Right forelimb (tissue), 1 donor: Measurements from ENCODE around the gene ROCK1.

Experiments used
- DNase-seq: peaks from one replicate; pipeline ENCODE4 v3.0.0-alpha.2; 2018

Gene ROCK1

DNA sequence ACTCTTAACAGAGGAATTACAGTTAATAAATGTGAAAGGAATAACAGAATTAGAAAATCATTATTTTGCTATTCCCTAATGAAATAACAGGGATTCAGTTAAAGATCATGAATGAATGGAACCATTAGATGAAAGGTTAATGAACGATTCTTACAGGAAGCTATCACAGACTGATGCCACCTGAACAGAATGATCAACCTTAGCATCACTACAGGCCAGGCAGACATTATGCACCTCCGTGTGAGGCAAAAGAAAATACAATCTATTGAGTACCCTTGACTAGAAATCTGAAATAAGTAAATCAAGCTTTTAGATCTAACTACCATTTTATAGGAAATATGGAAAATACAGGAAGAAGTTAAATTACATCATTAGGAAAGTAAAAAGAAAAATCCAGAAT is 10.4 kb downstream of the ROCK1 start:
- no peak for DNase-seq

GRCh38 chr18:21100678-21101077 is 10.9 kb downstream of the ROCK1 start:
- no peak for DNase-seq

- no peak for DNase-seq
Observed at GRCh38 chr18:21100146-21100545, 11.5 kb downstream of the ROCK1 start.

GRCh38 chr18:21099442-21099841 is 12.2 kb downstream of the ROCK1 start:
- no peak for DNase-seq

- DNase-seq, result no peak
Observed at GRCh38 chr18:21096760-21097159, 14.9 kb downstream of the ROCK1 start.

- DNase-seq, result no peak
Observed at GRCh38 chr18:21093133-21093532, 18.5 kb downstream of the ROCK1 start.

GRCh38 chr18:21090680-21091079 is 20.9 kb downstream of the ROCK1 start:
- no peak for DNase-seq

GRCh38 chr18:21085579-21086166 is 25.9 kb downstream of the ROCK1 start:
- DNase-seq, result no peak

DNA sequence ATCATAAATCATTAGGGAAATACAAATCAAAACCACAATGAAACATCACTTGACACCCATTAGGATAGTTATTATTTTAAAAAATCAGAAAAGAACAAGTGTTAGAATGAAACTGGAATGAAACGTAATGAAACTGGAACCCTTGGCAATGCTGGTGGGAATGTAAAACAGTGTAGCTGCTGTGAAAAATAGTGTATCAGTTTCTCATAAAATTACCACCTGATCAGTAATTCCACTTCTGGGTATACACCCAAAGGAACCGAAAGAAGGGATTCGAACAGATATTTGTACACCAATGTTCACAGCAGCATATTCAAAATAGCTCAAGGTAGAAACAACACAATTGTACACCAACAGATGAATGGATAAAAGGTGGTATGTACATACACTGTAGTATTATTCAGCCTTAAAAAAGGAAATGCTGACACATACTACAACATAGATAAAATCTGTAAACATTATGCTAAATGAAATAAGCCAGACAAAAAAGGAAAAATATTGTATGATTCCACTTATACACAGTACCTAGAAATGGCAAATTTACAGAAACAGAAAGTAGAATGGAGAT is 27.0 kb downstream of the ROCK1 start:
- no peak for DNase-seq

DNA sequence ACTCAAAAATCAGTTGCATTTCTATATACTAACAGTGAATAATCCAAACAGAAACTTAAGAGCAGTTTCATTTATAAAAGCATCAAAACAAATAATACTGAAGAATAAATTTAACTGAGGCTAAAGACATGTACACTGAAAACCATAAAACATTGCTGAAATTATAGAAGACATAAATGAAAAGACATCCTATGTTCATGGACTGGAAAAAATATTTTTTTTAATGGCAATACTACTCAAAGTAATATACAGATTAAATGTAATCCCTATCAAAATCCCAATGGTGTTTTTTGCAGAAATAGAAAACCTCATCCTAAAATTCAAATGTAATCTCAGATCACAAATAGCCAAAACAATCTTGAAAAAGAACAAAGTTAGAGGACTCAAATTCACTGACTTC is 28.6 kb downstream of the ROCK1 start:
- no peak for DNase-seq

- DNase-seq, result no peak
Observed at GRCh38 chr18:21081426-21081825, 30.2 kb downstream of the ROCK1 start.

DNA sequence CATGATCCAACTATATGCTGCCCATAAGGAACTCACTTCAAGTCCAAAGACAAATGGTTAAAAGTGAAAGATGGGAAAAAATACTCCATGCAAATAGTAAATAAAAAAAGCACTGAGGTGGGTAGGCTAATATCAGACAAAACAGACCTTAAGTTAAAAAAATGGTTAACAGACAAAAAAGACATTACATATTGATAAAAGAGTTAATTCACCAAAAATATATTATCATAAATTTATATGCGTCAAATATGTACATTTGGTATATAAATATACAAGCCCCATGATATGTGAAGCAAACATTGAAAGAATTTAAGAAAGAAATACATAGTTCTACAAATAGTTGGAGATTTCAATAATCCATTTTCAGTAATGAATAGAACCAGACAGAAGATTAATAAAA is 31.0 kb downstream of the ROCK1 start:
- DNase-seq, result no peak

GRCh38 chr18:21074336-21075323 is 37.0 kb downstream of the ROCK1 start:
- DNase-seq, result no peak

- no peak for DNase-seq
Observed at GRCh38 chr18:21073180-21073579, 38.4 kb downstream of the ROCK1 start.

DNA sequence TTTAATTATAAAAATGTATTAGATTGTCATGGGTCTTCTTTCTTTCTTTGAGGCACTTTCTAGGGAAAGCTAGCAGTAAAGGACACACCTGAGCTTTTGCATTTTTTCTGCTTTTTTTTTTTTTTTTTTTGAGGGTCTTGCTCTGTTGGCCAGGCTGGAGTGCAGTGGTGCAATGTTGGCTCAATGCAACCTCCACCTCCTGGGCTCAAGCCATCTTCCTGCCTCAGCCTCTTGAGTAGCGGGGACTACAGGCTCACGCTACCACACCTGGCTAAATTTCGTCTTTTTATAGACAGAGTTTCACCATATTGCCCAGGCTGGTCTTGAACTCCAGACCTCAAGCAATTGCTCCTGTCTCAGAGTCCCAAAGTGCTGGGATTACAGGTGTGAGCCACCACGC is 40.5 kb downstream of the ROCK1 start:
- no peak for DNase-seq

- DNase-seq, result no peak
Observed at GRCh38 chr18:21069468-21069867, 42.1 kb downstream of the ROCK1 start.

DNA sequence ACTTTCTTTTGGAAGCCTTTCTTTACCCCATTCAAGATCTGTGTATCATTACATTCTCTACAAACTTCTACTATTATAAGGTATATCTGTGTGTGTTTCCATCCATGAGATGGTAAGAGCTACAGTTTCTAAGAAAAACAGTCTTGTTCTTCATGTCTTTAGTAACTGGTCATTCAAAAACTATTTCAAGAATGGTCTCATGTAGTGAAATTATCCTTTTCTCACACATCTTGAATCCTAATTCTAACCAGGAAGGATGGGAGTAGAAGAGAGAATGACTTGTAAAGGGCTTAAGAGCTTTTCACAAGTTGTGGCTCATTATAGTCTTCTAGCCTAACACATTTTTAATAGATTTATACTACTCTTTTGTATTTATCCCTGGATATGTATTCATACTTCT is 47.3 kb downstream of the ROCK1 start:
- DNase-seq, result no peak

GRCh38 chr18:21063011-21063410 is 48.6 kb downstream of the ROCK1 start:
- DNase-seq, result no peak

DNA sequence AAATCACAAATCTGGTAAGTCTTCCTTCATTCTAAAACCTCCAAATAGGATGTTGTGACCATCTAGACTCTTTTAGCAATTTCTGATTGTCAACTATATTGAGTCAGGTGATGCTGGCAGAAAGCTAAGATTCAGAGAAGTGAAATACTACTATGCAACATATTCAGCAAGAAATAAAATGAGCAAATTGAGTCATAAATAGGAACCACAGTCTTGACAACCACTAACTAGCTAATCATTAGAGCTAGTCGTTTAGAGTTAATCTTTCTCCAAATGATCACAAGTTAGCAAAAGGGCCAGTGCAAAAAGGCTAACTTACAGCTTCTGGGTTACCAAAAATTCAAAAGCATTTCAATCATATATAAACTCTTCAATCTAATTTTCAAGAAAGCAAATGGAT is 54.5 kb downstream of the ROCK1 start:
- DNase-seq, result no peak

GRCh38 chr18:21056545-21056944 is 55.1 kb downstream of the ROCK1 start:
- no peak for DNase-seq

- DNase-seq, result no peak
Observed at GRCh38 chr18:21054252-21054821, 57.3 kb downstream of the ROCK1 start.

- no peak for DNase-seq
Observed at GRCh38 chr18:21053127-21053526, 58.5 kb downstream of the ROCK1 start.

GRCh38 chr18:21052385-21052784 is 59.2 kb downstream of the ROCK1 start:
- no peak for DNase-seq

DNA sequence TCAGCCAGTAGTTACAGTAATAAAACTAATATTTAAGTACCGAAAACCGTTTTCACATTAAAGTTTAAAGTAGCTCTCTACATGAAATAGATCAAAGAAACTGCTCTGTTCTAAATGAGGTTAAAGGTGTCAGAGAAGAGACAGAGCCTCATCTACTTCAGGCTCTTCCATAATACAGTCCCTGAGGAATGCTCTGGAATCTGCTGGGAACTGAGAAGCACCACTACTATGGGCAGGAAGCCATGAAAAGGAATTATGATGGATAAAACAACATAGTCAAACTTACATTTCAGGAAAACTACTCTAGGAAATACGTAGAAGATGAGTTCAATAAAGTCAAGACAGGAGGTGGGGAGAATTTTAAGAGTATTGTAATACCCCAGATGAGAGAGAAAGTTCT is 60.0 kb downstream of the ROCK1 start:
- no peak for DNase-seq
